Mammary epithelial cell (primary cell): Measurements from ENCODE around the gene P2RX7.

ENCODE experiments used
- CTCF ChIP-seq, 2 donors: IDR thresholded peaks in 1 of 2; conservative IDR thresholded peaks in 1 of 2; 2 replicates each; pipeline ENCODE4 v1.5.1; 2011 to 2012; ENCODE audit warnings: inconsistent platforms in 2 of 2, low read length in 2 of 2, mild to moderate bottlenecking in 2 of 2, control low read depth in 1 of 2, low read depth in 1 of 2; ENCODE audit not compliant: insufficient read depth in 1 of 2; ENCODE audit errors: extremely low read depth in 1 of 2
- EZH2 ChIP-seq: IDR thresholded peaks from 2 replicates; pipeline ENCODE4 v1.6.1; 2012; ENCODE audit warnings: low read length, inconsistent platforms, borderline replicate concordance

DNA sequence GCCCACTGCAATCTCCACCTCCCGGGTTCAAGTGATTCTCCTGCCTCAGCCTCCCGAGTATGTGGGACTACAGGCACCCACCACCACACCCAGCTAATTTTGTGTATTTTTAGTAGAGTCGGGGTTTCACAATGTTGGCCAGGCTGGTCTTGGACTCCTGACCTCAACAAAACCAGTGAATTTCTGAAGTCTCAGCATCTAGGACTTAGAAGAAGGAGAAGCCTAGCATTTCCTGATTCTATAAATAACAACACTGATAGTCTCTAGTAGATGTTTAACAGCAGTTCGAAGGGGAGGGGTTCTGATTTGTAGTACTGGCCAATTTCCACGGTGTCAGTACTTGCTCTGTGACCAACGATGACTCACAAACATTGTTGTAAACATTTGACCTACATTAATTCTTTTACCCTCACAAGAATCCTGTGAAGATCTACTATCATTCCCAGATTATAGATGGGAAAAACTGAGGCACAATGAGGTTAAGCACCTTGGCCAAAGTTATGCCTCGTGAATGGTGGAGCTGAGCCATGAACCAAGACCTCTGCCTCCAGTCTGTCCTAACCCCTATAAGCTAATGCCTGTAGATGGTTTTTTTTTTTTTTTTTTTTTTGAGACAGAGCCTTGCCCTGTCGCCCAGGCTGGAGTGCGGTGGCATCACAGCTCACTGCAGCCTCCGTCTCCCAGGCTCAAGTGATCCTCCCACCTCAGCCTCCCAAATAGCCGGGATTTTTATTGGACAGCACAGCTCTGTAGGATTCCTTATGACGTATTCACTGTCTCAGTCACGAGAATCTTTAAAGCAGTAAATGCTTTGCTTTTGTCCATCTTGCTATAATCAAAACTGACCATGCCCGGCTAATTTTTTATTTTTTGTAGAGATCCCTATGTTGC, 82.4 kb downstream of the P2RX7 start:
- TF ChIP-seq CTCF (conservative IDR thresholded peaks at IDR 0.05 in 1 of 2, IDR thresholded peaks at IDR 0.05 in 1 of 2; ENCODE audit: extremely low read depth in 1 of 2, insufficient read depth in 1 of 2, low read depth in 1 of 2, low read length in 2 of 2) (no peak), EZH2 (no peak)
